Liver (tissue), 9 donors: ENCODE results near the gene TMEM44. TPM values are rescaled to one million over a fixed set of nuclear protein-coding genes. Genes with fewer than 3 reads are reported as not detected.
"Not testable (repeated sequence)": the region's sequence is repeated elsewhere in the genome, so short reads cannot be mapped to it uniquely, and the experiment has no call there.

ENCODE experiments used
- DNase-seq: peaks from one replicate; pipeline ENCODE4 v3.0.0-alpha.2; 2017; ENCODE audit warnings: low spot score
- H3K27ac ChIP-seq, 2 donors: one replicate each; pipeline ENCODE4 v1.7.0; 2013; ENCODE audit warnings: inconsistent platforms in 2 of 2, low read length in 2 of 2, control low read depth in 1 of 2, low read depth in 1 of 2, mild to moderate bottlenecking in 1 of 2
- H3K27me3 ChIP-seq, 4 donors: one replicate each; pipeline versions ENCODE4 v1.6.1 to v1.7.0; 2013; ENCODE audit warnings: low read length in 3 of 4, inconsistent platforms in 1 of 4, mild to moderate bottlenecking in 1 of 4, moderate library complexity in 1 of 4; ENCODE audit not compliant: control insufficient read depth in 4 of 4, insufficient read depth in 4 of 4
- H3K36me3 ChIP-seq, 4 donors: one replicate each; pipeline versions ENCODE4 v1.6.1 to v1.7.0; 2013; ENCODE audit warnings: low read length in 3 of 4, mild to moderate bottlenecking in 3 of 4, low read depth in 1 of 4, moderate library complexity in 1 of 4; ENCODE audit not compliant: control insufficient read depth in 4 of 4, insufficient read depth in 3 of 4
- H3K4me1 ChIP-seq, 4 donors: one replicate each; pipeline versions ENCODE4 v1.6.1 to v1.7.0; 2013; ENCODE audit warnings: low read length in 3 of 4, mild to moderate bottlenecking in 3 of 4, moderate library complexity in 1 of 4; ENCODE audit not compliant: control insufficient read depth in 4 of 4, insufficient read depth in 4 of 4
- H3K4me3 ChIP-seq, 3 donors: one replicate each; pipeline versions ENCODE4 v1.6.1 to v1.7.0; 2013; ENCODE audit warnings: low read length in 3 of 3, control low read depth in 1 of 3, low read depth in 1 of 3, mild to moderate bottlenecking in 1 of 3
- H3K9ac ChIP-seq, 2 donors: one replicate each; pipeline ENCODE4 v1.7.0; 2013; ENCODE audit warnings: low read length in 2 of 2, mild to moderate bottlenecking in 2 of 2, moderate library complexity in 2 of 2, control low read depth in 1 of 2, low read depth in 1 of 2
- H3K9me3 ChIP-seq, 4 donors: one replicate each; pipeline versions ENCODE4 v1.6.1 to v1.7.0; 2013; ENCODE audit warnings: low read length in 3 of 4; ENCODE audit not compliant: control insufficient read depth in 4 of 4
- CTCF ChIP-seq: fragments of 150-350 bp; IDR thresholded peaks from 2 replicates; pipeline ENCODE4 v1.5.1; 2017; ENCODE audit warnings: improper control_type of control experiment, low read depth, low read length; ENCODE audit not compliant: missing input control
- EGR1 ChIP-seq, 2 donors: IDR thresholded peaks; 2 replicates each; pipeline ENCODE4 v1.6.1; 2016 to 2018; ENCODE audit warnings: antibody characterized with exemption in 2 of 2, low read depth in 2 of 2
- FOXA1 ChIP-seq: IDR thresholded peaks from 2 replicates; pipeline ENCODE4 v1.6.1; 2016; ENCODE audit warnings: antibody characterized with exemption
- FOXA2 ChIP-seq: IDR thresholded peaks from 2 replicates; pipeline ENCODE4 v1.6.1; 2016; ENCODE audit warnings: antibody characterized with exemption
- GABPA ChIP-seq, 2 donors: IDR thresholded peaks in 1 of 2; conservative IDR thresholded peaks in 1 of 2; 2 replicates each; pipeline ENCODE4 v1.6.1; 2016; ENCODE audit warnings: antibody characterized with exemption in 2 of 2, mild to moderate bottlenecking in 1 of 2, moderate library complexity in 1 of 2
- HNF4A ChIP-seq, 2 donors: conservative IDR thresholded peaks; 2 replicates each; pipeline ENCODE4 v1.6.1; 2016; ENCODE audit warnings: antibody characterized with exemption in 2 of 2, mild to moderate bottlenecking in 2 of 2
- HNF4G ChIP-seq: IDR thresholded peaks from 2 replicates; pipeline ENCODE4 v1.6.1; 2016; ENCODE audit warnings: antibody characterized with exemption
- JUND ChIP-seq, 2 donors: IDR thresholded peaks; 2 replicates each; pipeline ENCODE4 v1.6.1; 2016; ENCODE audit warnings: antibody characterized with exemption in 2 of 2
- MAX ChIP-seq: IDR thresholded peaks from 2 replicates; pipeline ENCODE4 v1.6.1; 2016; ENCODE audit warnings: antibody characterized with exemption
- NR2F2 ChIP-seq: IDR thresholded peaks from 2 replicates; pipeline ENCODE4 v1.6.1; 2016; ENCODE audit warnings: antibody characterized with exemption
- RAD21 ChIP-seq, 2 donors: IDR thresholded peaks; 2 replicates each; pipeline ENCODE4 v1.6.1; 2016; ENCODE audit warnings: antibody characterized with exemption in 2 of 2, mild to moderate bottlenecking in 2 of 2
- RXRA ChIP-seq, 2 donors: IDR thresholded peaks; 2 replicates each; pipeline ENCODE4 v1.6.1; 2017 to 2018; ENCODE audit warnings: antibody characterized with exemption in 2 of 2, mild to moderate bottlenecking in 1 of 2
- SP1 ChIP-seq: IDR thresholded peaks from 2 replicates; pipeline ENCODE4 v1.6.1; 2018; ENCODE audit warnings: antibody characterized with exemption, mild to moderate bottlenecking
- TAF1 ChIP-seq: conservative IDR thresholded peaks from 2 replicates; pipeline ENCODE4 v1.6.1; 2016; ENCODE audit warnings: antibody characterized with exemption, mild to moderate bottlenecking
- YY1 ChIP-seq: IDR thresholded peaks from 2 replicates; pipeline ENCODE4 v1.6.1; 2016; ENCODE audit warnings: antibody characterized with exemption, mild to moderate bottlenecking
- ZBTB33 ChIP-seq: IDR thresholded peaks from 2 replicates; pipeline ENCODE4 v1.6.1; 2016; ENCODE audit warnings: antibody characterized with exemption
- WGBS: extraction: QIAGEN DNeasy Blood & Tissue Kit; methylation state at CpG from one replicate; pipeline ENCODE4 v1.1.7; 2013; 5-methylcytosine and 5-hydroxymethylcytosine counted together
- polyA plus RNA-seq, 2 donors: library from polyadenylated mRNA; stranded (reverse) in 1 of 2; unstranded in 1 of 2; fragments of 200-250 nt in 1 of 2; fragments of >200 nt in 1 of 2; fragmentation: Nextera tagmentation in 1 of 2; extraction: Ambion mirVana in 1 of 2; gene quantifications; one replicate each; pipeline versions ENCODE4 v1.2.1 to v1.2.3, GENCODE V29; 2013 to 2015
- total RNA-seq, 2 donors: library from RNA; depleted of rRNA; stranded (reverse); fragments of >200 nt; gene quantifications; one replicate each; pipeline ENCODE4 v1.2.3, GENCODE V29; 2014
- TF ChIP-seq, protein P1 (sequence below): IDR thresholded peaks from 2 replicates; pipeline ENCODE4 v1.6.1; 2016; ENCODE audit warnings: antibody characterized with exemption
- TF ChIP-seq, protein P2 (sequence below): IDR thresholded peaks from 2 replicates; pipeline ENCODE4 v1.6.1; 2016; ENCODE audit warnings: antibody characterized with exemption, mild to moderate bottlenecking
- donor health status: healthy.
- donor health status: healthy.
- donor health status: healthy.
- donor health status: healthy.
- donor health status: healthy.

TMEM44 gene
- total and polyA plus RNA-seq, 4 donors, result 1.8 to 5.0 (median 3.2) TPM

- Histone ChIP-seq H3K27ac (no peak overlapping the region), H3K27me3 (no peaks in the 10 kb centered on the region), H3K9me3 (no peaks in the 10 kb centered on the region), H3K36me3 (no peaks in the 10 kb centered on the region), H3K9ac (no peak overlapping the region), H3K4me1 (no peaks in the 10 kb centered on the region), H3K4me3 (no peak overlapping the region)
- no peak for TF ChIP-seq GABPA (IDR thresholded peaks at IDR 0.05 in 1 of 2, conservative IDR thresholded peaks at IDR 0.05 in 1 of 2)
- TF ChIP-seq JUND (IDR thresholded peaks at IDR 0.05), result no peak
- TF ChIP-seq CTCF, result no peak
- TF ChIP-seq, protein P1, sequence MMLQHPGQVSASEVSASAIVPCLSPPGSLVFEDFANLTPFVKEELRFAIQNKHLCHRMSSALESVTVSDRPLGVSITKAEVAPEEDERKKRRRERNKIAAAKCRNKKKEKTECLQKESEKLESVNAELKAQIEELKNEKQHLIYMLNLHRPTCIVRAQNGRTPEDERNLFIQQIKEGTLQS, result no peak
- TF ChIP-seq NR2F2, result no peak
- TF ChIP-seq RAD21 (IDR thresholded peaks at IDR 0.05), result no peak
- no peak for TF ChIP-seq MAX
- no peak for TF ChIP-seq ZBTB33
- TF ChIP-seq SP1, result no peak
- TF ChIP-seq HNF4G, result no peak
- TF ChIP-seq, protein P2, sequence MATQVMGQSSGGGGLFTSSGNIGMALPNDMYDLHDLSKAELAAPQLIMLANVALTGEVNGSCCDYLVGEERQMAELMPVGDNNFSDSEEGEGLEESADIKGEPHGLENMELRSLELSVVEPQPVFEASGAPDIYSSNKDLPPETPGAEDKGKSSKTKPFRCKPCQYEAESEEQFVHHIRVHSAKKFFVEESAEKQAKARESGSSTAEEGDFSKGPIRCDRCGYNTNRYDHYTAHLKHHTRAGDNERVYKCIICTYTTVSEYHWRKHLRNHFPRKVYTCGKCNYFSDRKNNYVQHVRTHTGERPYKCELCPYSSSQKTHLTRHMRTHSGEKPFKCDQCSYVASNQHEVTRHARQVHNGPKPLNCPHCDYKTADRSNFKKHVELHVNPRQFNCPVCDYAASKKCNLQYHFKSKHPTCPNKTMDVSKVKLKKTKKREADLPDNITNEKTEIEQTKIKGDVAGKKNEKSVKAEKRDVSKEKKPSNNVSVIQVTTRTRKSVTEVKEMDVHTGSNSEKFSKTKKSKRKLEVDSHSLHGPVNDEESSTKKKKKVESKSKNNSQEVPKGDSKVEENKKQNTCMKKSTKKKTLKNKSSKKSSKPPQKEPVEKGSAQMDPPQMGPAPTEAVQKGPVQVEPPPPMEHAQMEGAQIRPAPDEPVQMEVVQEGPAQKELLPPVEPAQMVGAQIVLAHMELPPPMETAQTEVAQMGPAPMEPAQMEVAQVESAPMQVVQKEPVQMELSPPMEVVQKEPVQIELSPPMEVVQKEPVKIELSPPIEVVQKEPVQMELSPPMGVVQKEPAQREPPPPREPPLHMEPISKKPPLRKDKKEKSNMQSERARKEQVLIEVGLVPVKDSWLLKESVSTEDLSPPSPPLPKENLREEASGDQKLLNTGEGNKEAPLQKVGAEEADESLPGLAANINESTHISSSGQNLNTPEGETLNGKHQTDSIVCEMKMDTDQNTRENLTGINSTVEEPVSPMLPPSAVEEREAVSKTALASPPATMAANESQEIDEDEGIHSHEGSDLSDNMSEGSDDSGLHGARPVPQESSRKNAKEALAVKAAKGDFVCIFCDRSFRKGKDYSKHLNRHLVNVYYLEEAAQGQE, result no peak
- no peak for TF ChIP-seq RXRA (IDR thresholded peaks at IDR 0.05)
- no peak for TF ChIP-seq EGR1 (IDR thresholded peaks at IDR 0.05; ENCODE audit: low read depth in 2 of 2)
- TF ChIP-seq HNF4A (conservative IDR thresholded peaks at IDR 0.05), result no peak
- no peak for TF ChIP-seq YY1
- no peak for TF ChIP-seq FOXA2
- TF ChIP-seq TAF1, result no peak
- no peak for TF ChIP-seq FOXA1
- WGBS, result 83% methylated on average over 8 of the region's 8 CpGs
- DNase-seq, result no peak
Measured at GRCh38 chr3:194606163-194606562, 27.1 kb downstream of the TMEM44 start.

- H3K4me1 ChIP-seq, H3K4me3 ChIP-seq, DNase-seq, H3K27ac ChIP-seq, H3K9me3 ChIP-seq, H3K9ac ChIP-seq, H3K27me3 ChIP-seq, H3K36me3 ChIP-seq: not testable (repeated sequence)
- 93% methylated on average over 7 of the region's 7 CpGs for WGBS
Measured at GRCh38 chr3:194605314-194605713, 27.9 kb downstream of the TMEM44 start.
